ENCODE results near the gene PRRT2.
"Not testable (repeated sequence)": the region's sequence is repeated elsewhere in the genome, so short reads cannot be mapped to it uniquely, and the experiment has no call there.

Gene PRRT2

GRCh38 chr16:29825145-29826044, 13.4 kb downstream of the PRRT2 start:
- DNase-seq (ENCODE audit: extremely low read depth, low read depth): peak; percentile 70
- TF ChIP-seq, protein P1, sequence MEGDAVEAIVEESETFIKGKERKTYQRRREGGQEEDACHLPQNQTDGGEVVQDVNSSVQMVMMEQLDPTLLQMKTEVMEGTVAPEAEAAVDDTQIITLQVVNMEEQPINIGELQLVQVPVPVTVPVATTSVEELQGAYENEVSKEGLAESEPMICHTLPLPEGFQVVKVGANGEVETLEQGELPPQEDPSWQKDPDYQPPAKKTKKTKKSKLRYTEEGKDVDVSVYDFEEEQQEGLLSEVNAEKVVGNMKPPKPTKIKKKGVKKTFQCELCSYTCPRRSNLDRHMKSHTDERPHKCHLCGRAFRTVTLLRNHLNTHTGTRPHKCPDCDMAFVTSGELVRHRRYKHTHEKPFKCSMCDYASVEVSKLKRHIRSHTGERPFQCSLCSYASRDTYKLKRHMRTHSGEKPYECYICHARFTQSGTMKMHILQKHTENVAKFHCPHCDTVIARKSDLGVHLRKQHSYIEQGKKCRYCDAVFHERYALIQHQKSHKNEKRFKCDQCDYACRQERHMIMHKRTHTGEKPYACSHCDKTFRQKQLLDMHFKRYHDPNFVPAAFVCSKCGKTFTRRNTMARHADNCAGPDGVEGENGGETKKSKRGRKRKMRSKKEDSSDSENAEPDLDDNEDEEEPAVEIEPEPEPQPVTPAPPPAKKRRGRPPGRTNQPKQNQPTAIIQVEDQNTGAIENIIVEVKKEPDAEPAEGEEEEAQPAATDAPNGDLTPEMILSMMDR (IDR thresholded peaks at IDR 0.05; ENCODE audit: low read depth, low read length, missing control alignments): no peak
- H3K4me3 ChIP-seq (replicated peaks; ENCODE audit: low read depth, low read length): peak overlapping the region; percentile 23

DNA sequence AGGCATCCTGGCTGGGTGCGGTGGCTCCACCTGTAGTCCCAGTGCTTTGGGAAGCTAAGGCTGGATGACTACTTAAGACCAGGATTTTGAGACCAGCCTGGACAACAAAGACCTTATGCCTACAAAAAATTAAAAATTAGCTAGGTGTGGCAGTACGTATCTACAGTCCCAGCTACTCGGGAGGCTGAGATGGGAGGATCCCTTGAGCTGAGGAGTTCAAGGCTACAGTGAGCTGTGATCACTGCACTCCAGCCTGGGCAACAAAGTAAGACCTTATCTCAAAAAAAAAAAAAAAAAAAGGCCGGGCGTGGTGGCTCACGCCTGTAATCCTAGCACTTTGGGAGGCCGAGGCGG, 14.3 kb downstream of the PRRT2 start:
- no peak for DNase-seq (ENCODE audit: extremely low read depth, low read depth)
- TF ChIP-seq, protein P1 (IDR thresholded peaks at IDR 0.05; ENCODE audit: low read depth, low read length, missing control alignments): no peak
- H3K4me3 ChIP-seq (replicated peaks; ENCODE audit: low read depth, low read length): no peak overlapping the region

GRCh38 chr16:29830774-29831173, 18.8 kb downstream of the PRRT2 start:
- H3K4me3 ChIP-seq (replicated peaks; ENCODE audit: low read depth, low read length): no peak overlapping the region
- TF ChIP-seq, protein P1 (IDR thresholded peaks at IDR 0.05; ENCODE audit: low read depth, low read length, missing control alignments): no peak

GRCh38 chr16:29831490-29831889, 19.5 kb downstream of the PRRT2 start:
- no peak for DNase-seq (ENCODE audit: extremely low read depth, low read depth)
- TF ChIP-seq, protein P1 (IDR thresholded peaks at IDR 0.05; ENCODE audit: low read depth, low read length, missing control alignments): no peak

More at GRCh38 chr16:29830774-29831173, 18.8 kb downstream of the PRRT2 start:
- DNase-seq (ENCODE audit: extremely low read depth, low read depth): no peak

GRCh38 chr16:29833219-29833618, 21.2 kb downstream of the PRRT2 start:
- not testable (repeated sequence) for H3K4me3 ChIP-seq (replicated peaks; ENCODE audit: low read depth, low read length); DNase-seq (ENCODE audit: extremely low read depth, low read depth)

More at GRCh38 chr16:29831490-29831889, 19.5 kb downstream of the PRRT2 start:
- no peak overlapping the region for H3K4me3 ChIP-seq (replicated peaks; ENCODE audit: low read depth, low read length)

GRCh38 chr16:29834079-29834478, 22.1 kb downstream of the PRRT2 start:
- DNase-seq (ENCODE audit: extremely low read depth, low read depth): no peak
- H3K4me3 ChIP-seq (replicated peaks; ENCODE audit: low read depth, low read length): no peak overlapping the region

DNA sequence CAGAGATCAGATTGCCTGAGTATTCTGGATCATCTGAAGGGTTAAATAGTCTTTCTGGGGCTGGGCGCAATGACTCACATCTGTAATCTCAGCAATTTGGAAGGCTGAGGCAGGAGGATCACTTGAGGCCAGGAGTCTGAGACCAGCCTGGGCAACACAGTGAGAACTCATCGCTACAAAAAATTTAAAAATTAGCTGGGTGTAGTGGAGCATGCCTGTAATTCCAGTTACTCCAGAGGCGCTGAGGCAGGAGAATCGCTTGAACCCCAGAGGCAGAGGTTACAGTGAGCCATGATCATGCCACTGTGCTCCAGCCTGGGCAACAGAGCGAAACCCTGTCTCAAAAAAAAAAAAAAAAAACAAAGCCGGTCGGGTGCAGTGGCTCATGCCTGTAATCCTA, 23.9 kb downstream of the PRRT2 start:
- DNase-seq (ENCODE audit: extremely low read depth, low read depth): no peak
- no peak overlapping the region for H3K4me3 ChIP-seq (replicated peaks; ENCODE audit: low read depth, low read length)
- TF ChIP-seq, protein P1 (IDR thresholded peaks at IDR 0.05; ENCODE audit: low read depth, low read length, missing control alignments): no peak

More at GRCh38 chr16:29834079-29834478, 22.1 kb downstream of the PRRT2 start:
- TF ChIP-seq, protein P1 (IDR thresholded peaks at IDR 0.05; ENCODE audit: low read depth, low read length, missing control alignments): no peak

All from HFF-Myc (cell line).